NT2/D1 (cell line): ENCODE results near the gene TEX52.

Source experiments
- SUZ12 ChIP-seq: IDR thresholded peaks from 2 replicates; pipeline ENCODE4 v1.6.1; 2011; ENCODE audit not compliant: insufficient read length, insufficient read depth; ENCODE audit errors: extremely low read depth
- YY1 ChIP-seq: IDR thresholded peaks from 2 replicates; pipeline ENCODE4 v1.6.1; 2011; ENCODE audit not compliant: insufficient read length, insufficient read depth
- ZNF274 ChIP-seq: IDR thresholded peaks from 2 replicates; pipeline ENCODE4 v1.6.1; 2011; ENCODE audit warnings: mild to moderate bottlenecking, low read depth, low read length

GRCh38 chr12:2819810-2820209 is 37.0 kb downstream of the TEX52 start:
- TF ChIP-seq YY1 (no peak), ZNF274 (no peak), SUZ12 (no peak)
